Non-pigmented ciliary epithelial cell (primary cell): ENCODE data around the gene KRT6B.
"Not testable (repeated sequence)": the region's sequence is repeated elsewhere in the genome, so short reads cannot be mapped to it uniquely, and the experiment has no call there.

Experiments
- DNase-seq: peaks from one replicate; pipeline ENCODE4 v3.0.0-alpha.2; 2010; ENCODE audit warnings: low read depth

The KRT6B gene

DNA sequence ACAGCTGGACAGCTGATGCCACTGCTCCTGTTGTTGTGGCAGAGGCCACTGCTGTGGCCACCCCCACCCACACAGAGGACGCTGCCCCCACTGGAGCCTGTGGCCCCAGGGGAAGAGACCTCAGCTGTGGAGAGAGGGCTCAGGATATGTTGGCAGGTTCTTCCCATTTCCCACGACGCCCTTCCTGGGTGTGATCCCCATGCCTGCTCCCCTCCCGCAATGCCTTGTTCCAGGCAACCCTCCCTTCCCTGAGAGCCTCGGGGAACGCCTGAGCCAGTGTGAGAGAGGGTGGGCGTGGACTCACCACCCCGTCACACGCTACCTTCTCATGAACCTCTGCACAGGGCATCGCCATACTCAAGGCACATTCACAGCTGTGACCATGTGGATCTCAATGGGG is 40.1 kb downstream of the KRT6B start:
- DNase-seq, result no peak

DNA sequence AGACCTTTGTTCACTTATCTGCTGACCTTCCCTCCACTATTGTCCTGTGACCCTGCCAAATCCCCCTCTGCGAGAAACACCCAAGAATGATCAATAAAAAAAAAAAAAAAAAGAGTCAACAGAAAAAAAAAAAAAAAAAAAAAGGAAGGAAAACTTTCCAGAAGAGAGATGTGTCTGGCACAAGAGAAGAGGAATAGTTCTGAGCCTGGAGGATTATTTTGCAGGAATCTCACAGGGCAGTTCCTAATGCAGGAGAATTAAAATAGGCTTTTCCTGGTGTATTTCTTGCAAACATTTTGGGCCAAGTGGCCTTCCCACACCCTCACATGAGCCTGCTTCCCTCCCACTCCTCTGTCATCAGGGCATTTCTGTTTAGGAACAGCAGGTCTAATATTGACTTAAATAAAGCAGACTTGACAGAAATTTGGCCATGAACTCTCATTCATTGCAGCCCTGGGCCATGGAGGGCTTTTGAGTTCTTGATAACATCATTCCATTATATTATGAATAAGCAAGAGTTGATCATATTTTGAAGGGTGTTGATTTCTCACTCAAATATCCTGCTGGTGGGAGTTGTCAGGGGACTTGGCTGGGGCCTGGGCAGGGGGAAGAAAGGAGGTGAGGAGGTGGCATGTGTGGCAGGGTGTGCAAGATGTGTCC is 41.2 kb downstream of the KRT6B start:
- not testable (repeated sequence) for DNase-seq

DNA sequence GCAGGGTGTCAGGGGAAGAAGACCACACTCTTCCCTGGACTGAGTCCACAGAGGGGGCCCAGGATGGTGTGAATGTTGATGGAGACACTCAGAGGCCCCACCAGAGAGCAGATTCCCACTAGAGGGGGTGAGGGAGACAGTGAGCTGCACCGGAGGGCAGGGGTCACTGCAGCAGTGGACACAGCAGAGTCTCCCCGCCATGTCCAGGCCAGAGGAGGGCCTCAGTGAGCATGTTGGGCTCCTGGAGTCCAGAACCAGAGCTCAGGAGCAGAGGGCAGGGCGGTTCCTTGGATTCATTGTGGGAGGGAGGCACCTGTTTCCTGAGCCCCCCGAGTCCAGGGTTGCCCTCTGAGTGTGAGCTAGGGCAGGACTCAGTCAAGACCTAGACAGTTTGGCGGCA is 44.0 kb downstream of the KRT6B start:
- DNase-seq, result no peak

DNA sequence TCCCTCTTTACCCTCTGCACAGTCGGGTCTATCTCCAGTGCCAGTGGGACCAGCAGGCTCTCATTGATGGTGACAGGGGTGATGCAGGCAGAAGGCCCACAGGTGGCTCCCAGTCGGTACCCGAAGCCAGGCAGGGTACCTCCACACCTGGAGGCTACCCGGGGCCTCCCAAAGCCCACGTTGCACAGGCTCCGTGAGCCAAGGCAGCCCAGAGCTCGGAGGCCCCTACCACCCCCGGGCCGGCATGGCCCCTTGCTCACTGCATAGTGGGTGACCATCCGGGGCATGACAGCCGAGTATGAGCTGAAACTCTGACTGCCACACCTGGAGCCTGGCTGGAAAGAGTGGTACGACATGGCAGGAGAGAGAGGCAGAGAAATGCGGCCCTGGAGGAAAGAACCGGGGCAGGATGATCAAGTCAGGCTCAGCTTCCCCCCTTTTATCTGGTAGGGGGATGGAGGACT is 46.0 kb downstream of the KRT6B start, which contains the start of gene KRT82:
KRT82 (minus strand) TSS at position 414 of the 464 bp plus-strand sequence; CDS start at position 356, 58 bp downstream.
- no peak for DNase-seq

DNA sequence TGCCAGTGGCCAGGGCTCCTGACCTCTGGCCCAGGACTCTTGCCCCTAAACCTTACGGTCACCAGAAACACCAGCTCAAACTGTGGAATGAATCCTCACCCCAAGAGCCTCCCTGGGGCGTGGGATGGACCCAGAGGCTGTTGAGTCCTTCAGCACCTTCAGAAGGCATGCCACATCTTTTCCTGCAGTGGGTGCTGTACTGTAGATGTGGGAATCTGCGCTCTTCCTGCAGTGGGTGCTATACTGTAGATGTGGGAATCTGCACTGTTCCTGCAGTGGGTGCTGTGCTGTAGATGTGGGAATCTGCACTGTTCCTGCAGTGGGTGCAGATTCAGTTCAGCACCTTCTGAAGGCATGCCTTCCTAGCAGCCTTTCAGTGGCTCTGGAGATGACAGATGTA is 47.0 kb downstream of the KRT6B start:
- DNase-seq, result no peak

DNA sequence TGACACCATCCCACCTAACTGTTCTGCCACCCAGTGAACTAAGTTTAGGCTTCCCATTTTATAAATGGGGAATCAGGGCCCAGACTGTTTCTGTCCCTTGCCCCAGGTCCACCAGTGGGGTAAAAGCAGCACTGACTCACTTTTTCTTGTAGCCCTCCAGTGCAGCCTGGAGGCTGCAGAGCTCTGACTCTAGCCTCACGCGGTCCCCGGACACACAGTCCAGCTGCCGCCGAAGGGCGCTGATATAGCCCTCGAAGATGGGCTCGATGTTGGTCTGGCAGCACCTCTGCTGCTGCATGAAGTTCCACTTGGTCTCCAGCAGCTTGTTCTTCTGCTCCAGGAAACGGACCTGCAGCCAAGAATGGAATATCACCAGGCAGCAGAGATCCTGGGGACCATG is 48.4 kb downstream of the KRT6B start:
- DNase-seq, result no peak

DNA sequence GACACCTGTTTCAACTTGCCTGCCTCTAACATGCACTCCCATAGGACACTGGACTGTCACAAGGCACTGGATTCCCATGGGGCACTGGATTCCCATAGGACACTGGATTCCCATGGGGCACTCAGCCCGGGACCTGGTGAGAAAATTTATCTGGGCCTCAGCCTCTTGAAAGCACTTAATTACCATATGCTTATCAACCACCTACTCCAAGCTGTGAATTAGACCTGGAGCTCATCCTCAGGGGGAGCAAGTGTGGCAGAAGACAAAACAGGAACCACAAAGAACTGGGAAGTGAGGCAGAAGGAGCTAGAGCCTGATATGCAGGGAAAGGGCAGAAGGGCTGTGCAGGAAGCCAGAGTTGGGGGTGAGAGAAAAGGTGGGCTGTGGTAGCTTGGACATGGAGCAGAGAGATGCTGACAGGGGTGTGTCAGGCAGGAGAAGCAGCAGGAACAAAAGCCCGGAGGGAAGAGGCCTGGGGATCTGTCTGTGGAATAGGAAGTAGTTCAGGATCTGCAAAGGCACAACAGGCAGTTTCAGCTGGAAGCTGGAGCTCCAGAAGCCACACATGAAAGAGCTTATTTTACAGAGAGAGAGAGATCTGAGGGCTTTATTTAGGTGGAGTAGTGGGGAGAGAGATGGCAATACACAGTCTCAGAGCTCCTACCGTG is 48.9 kb downstream of the KRT6B start:
- no peak for DNase-seq

DNA sequence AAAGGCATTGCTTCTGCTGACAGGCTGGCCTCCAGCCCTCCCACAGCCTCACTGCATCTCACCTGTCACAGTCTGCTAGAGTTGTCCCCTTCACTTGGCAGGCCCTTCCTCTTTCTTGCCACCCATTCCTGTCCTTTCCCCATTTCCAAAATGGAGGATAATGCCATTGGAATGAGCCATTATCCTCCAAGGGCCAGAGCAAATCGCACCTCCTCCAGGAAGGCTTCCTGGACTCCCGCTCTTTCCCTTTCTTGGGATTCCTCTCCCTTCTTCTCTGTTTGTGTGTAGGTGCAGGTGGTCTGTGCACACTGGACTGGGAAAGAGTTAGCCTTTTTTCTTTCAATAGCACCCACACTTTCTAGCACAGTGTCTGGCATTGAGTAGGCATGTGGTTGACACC is 49.6 kb downstream of the KRT6B start:
- DNase-seq, result no peak

DNA sequence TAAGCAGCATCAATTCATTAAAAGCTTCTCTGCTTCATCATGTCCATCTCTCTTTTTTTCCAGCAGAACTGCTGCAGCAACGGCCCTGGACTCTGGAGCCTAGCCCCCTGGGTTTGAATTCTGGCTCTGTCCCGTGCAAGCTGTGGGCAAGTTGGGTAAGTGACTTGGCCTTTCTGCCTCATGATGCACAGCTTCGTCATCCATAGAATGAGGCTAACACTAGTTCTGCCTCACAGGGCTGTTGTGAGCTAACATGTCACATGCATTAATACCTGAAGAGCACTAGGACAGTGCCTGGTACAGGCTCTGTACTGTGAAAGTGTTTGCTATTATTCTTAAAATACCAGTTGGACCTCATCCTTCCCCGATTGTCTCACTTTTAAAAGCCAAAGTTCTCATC is 50.0 kb downstream of the KRT6B start:
- DNase-seq, result no peak

DNA sequence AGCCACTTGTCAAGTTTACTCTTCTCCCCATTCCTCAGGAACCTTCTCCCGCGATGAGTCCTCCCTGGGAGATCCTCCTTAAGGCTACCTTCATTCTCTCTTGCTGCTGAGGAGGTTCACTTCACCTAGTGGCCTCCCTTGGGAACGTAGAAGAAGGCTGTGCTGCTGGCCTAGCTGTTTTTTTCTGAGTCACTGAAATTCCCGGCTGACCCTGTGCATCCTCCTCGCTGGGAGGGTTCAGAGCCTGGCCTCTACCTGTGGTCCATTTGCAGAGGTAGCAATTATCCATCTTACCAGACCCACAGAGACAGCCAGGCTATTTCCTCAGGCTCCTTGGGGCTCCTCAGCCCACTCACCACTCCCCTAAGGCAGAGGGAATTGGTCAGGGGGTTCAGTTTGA is 50.4 kb downstream of the KRT6B start:
- DNase-seq, result no peak

DNA sequence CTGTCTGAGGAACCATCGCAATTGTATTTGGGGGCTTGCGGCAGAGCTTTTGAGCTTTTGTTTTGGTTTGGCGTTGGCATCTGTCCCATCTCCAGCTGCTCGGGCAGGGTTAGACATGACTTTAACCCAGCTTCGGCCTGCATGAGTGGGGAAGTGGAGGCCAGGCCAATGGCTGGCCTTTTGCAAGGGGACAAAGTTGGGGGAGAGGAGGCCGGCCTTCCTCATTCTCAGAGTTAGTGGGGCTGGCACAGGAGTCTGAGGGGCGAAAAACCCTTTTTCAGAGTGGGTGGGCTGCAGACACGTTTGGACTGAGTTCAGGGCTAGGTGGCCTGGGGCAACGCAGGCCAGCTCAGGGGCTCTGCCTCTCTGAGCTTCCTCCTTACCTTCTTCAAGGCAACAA is 51.0 kb downstream of the KRT6B start:
- DNase-seq, result no peak

DNA sequence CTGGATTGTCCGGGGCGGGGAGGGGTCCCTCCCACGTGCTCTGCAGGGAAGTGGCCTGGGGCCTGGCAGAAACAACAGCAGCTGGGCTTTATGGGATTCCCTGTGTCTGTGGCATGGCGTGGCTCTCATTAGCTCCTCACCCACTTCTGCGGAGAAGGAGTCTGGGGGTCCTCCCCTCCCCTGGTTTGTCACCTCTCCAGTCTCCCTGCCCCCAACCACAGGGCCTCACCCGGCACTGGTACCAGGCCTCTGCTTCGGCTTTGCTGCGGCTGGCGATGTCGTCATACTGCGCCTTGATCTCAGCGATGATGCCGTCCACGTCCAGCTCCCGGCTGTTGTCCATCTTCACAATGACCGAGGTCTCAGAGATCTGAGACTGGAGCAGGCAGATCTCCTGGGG is 52.2 kb downstream of the KRT6B start:
- no peak for DNase-seq

DNA sequence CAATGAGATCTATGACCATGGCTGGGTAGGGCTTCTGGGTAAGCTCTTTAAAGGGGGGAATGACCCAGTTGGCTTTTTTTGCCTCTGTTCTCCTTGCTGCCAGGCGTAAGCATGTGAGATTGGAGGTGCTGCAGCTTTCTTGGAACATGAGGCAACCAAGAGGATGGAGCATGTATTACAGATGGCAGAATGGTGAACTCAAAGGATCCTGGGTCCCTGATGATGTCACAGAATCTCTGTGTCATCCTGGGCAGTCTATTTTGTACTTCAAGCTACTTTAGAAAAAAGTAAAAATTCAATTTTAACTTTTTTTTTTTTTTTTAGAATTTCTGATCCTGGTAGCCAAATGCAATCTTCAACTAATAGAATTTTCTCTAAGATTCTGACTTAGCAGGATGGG is 53.8 kb downstream of the KRT6B start:
- no peak for DNase-seq

DNA sequence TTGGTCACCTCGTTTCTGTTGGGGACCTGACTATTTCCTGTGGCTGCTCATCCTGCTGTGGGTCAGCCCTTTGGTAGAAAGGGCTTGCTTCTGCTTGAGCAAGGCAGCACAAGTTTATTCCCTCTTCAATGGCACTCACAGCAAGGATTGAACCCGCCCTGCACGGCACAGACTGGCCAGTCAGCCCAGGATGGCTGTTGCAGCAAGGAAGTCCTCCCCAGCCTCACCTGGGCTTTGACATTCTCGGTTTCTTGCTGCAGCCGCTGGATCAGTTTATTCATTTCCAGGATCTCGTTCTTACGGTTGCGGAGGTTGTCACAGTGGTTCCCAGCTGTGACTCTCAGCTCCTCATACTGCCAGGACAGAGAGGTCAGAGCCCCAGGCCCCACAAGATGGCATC is 55.3 kb downstream of the KRT6B start:
- DNase-seq, result no peak
